Colonic mucosa (tissue), 4 donors: ENCODE results near the gene ASB5. TPM values are rescaled to one million over a fixed set of nuclear protein-coding genes. Genes with fewer than 3 reads are reported as not detected.

Source experiments
- DNase-seq: peaks from one replicate; pipeline ENCODE4 v3.0.0-alpha.2; 2020
- H3K27ac ChIP-seq: fragments of 200-600 bp; one replicate; pipeline ENCODE4 v1.8.0; 2021
- H3K27me3 ChIP-seq: fragments of 200-600 bp; one replicate; pipeline ENCODE4 v1.8.0; 2021
- H3K36me3 ChIP-seq: fragments of 200-600 bp; one replicate; pipeline ENCODE4 v1.8.0; 2021
- H3K4me1 ChIP-seq: fragments of 200-600 bp; one replicate; pipeline ENCODE4 v1.8.0; 2021; ENCODE audit warnings: mild to moderate bottlenecking
- H3K4me3 ChIP-seq: fragments of 200-600 bp; one replicate; pipeline ENCODE4 v1.8.0; 2021
- H3K9ac ChIP-seq, 2 donors: one replicate each; pipeline ENCODE4 v1.7.0; 2013; ENCODE audit warnings: control low read depth in 2 of 2, low read depth in 2 of 2, low read length in 2 of 2
- H3K9me3 ChIP-seq: fragments of 200-600 bp; one replicate; pipeline ENCODE4 v1.8.0; 2021
- intact Hi-C: fragments of 100-400 bp; cut with DNase I; formaldehyde crosslinking; loops from one replicate; pipeline ENCODE4 v1.14.1; 2022
- total RNA-seq, 2 donors: library from RNA; stranded (reverse); fragmentation: NEBNext Ultra II Directional in 1 of 2; extraction: Animal tissue kit (Norgen Biotek cat#: 25700) in 1 of 2; gene quantifications; one replicate each; pipeline ENCODE4 v1.2.1, GENCODE V29; 2021
- TF ChIP-seq, protein P1 (sequence below): fragments of 200-600 bp; IDR thresholded peaks from one replicate; pipeline ENCODE4 v1.8.0; 2022; ENCODE audit warnings: antibody characterized with exemption, mild to moderate bottlenecking
- donor health status: healthy.
- donor health status: DM: no; HTN: no; CAD: no.
- donor health status: DM: no; HTN: no; CAD: no.

The ASB5 gene
- total RNA-seq, 2 donors from 2014 or later = 1.7 TPM; not detected in 1

DNA sequence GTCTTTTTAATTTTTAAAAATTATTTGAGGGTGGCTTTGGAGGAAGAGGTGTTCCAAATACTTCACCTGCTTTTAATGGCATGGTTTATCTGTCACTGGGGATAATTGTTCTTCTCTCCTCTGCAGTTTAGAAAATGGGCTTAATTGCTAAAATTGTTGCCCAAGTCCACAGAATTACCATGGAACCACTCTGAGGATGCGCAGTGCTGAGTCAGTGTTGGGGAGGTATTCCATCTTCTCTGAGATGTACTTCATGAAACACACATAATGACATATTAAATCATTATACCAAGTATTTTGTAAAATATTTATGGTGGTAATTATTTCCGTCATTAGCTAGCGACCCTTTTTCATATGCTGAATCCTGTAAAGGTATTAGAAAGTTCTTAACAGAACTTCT lies 8.0 kb downstream of the ASB5 start:
- Histone ChIP-seq H3K36me3 (no peaks in the 10 kb centered on the region), H3K9me3 (no peaks in the 10 kb centered on the region), H3K27ac (no peak overlapping the region), H3K9ac (no peak overlapping the region), H3K27me3 (no peaks in the 10 kb centered on the region), H3K4me1 (no peaks in the 10 kb centered on the region), H3K4me3 (no peak overlapping the region)
- TF ChIP-seq, protein P1, sequence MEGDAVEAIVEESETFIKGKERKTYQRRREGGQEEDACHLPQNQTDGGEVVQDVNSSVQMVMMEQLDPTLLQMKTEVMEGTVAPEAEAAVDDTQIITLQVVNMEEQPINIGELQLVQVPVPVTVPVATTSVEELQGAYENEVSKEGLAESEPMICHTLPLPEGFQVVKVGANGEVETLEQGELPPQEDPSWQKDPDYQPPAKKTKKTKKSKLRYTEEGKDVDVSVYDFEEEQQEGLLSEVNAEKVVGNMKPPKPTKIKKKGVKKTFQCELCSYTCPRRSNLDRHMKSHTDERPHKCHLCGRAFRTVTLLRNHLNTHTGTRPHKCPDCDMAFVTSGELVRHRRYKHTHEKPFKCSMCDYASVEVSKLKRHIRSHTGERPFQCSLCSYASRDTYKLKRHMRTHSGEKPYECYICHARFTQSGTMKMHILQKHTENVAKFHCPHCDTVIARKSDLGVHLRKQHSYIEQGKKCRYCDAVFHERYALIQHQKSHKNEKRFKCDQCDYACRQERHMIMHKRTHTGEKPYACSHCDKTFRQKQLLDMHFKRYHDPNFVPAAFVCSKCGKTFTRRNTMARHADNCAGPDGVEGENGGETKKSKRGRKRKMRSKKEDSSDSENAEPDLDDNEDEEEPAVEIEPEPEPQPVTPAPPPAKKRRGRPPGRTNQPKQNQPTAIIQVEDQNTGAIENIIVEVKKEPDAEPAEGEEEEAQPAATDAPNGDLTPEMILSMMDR = no peak
- intact Hi-C loops = no loop called here
- DNase-seq = no peak

DNA sequence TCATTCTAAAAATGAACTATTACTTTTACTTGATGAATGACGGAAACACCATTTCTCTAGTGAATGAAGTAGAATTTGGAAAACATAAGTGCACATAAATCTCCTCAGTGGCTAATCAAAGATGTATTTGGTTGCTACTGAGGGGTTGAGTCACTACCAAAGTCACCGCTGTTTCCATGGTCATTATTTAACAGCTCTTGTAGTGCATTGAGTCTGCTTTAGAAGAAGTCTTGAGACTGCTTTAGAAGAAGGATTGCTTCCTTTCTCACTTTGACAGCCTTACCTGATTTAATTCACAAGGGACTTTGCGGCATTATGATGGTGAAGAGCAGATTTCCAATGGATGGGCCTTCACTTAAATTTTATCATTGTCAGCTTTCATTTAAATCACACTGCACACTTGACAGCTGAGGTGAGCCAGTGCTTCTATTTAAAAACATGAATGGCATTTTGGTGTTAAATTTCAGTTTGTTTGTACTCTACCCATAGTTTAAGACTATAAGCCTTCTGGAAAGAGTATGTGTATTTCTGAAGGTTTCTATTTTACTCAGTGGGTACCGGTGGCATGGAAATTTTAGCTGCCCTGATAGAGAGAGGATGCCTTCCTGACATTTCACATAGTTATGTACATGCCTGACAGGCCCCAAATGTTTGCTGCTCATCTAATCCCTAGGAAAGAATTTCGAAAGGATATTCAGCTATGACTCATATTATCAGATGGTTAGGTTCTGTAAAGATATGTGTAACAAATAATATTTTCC lies 9.5 kb downstream of the ASB5 start:
- H3K4me3 ChIP-seq = no peak overlapping the region
- H3K36me3 ChIP-seq = no peaks in the 10 kb centered on the region
- no peak overlapping the region for H3K27ac ChIP-seq
- DNase-seq = no peak
- no peaks in the 10 kb centered on the region for H3K9me3 ChIP-seq
- intact Hi-C loops = no loop called here
- TF ChIP-seq, protein P1 = no peak
- H3K27me3 ChIP-seq = no peaks in the 10 kb centered on the region
- no peak overlapping the region for H3K9ac ChIP-seq
- no peaks in the 10 kb centered on the region for H3K4me1 ChIP-seq

DNA sequence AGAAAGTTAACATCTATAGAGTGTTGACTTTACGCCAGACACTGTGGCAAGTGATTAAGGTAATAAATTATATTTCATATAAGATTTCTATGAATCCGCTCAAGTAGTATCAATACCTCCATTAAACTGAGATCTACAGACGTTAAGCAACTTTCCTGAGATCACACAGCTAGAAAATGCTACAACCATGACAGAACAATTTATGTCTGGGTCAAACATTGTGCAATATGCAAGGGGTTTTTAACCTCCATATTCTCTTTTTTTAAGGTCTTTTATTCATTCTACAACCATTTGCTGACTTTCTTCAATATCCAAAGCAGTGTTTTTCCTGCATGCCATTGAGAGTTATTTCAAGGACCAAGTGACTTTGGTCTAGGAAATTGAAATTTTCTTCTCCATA lies 10.9 kb downstream of the ASB5 start:
- no peak overlapping the region for H3K27ac ChIP-seq
- TF ChIP-seq, protein P1 = no peak
- no peaks in the 10 kb centered on the region for H3K27me3 ChIP-seq
- H3K4me1 ChIP-seq = no peaks in the 10 kb centered on the region
- DNase-seq = no peak
- no peaks in the 10 kb centered on the region for H3K36me3 ChIP-seq
- H3K9me3 ChIP-seq = no peaks in the 10 kb centered on the region
- H3K9ac ChIP-seq = no peak overlapping the region
- no peak overlapping the region for H3K4me3 ChIP-seq
- intact Hi-C loops = no loop called here

DNA sequence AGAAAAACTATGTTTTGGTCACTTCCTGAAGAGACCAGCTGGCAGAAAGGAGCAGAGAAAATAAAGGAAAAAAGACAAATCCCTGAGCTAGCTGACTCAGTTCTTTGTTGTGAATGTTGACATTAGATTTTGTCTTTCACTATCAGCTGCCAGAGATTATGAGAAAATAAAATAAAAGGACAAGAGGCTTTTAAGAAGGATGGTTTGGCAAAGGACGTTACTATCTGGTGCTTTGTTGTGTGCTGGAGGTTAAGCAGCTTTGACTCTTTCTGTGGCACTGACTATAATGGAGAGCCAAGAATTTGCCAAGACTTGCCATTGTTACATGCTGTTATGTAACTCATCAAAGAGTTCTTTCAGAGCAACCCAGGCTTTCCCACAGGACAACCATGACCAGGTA lies 12.1 kb downstream of the ASB5 start:
- Histone ChIP-seq H3K27ac (no peak overlapping the region), H3K4me3 (no peak overlapping the region), H3K27me3 (no peaks in the 10 kb centered on the region), H3K4me1 (no peaks in the 10 kb centered on the region), H3K9ac (no peak overlapping the region), H3K36me3 (no peaks in the 10 kb centered on the region), H3K9me3 (no peaks in the 10 kb centered on the region)
- TF ChIP-seq, protein P1 = no peak
- DNase-seq = no peak
- intact Hi-C loops = no loop called here

DNA sequence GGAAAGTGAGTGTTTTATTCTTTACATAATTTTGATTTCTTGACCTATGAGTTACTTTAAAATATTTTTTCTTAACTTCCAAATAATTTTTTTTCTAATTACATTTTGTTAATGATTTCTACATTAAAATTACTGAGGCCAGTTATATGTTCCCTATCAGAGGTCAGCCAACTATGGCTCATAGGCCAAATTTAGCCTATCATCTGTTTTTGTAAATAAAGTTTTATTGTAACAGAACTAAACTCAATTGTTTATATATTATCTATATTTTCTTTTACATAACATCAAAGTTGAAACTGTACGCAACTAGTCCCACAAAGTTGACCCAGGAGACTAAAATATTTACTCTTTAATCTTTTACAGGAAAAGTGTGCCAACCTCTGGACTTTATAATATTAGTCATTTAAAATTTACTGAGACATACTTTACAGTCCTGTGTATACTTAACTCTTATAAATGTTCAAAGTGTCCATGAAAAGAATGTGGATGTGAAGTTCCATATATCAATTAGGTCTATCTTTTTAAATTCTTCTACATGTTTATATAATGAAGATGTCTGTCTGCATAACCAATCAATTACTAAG lies 26.2 kb downstream of the ASB5 start:
- DNase-seq = no peak
- H3K27ac ChIP-seq = no peak overlapping the region
- no peaks in the 10 kb centered on the region for H3K36me3 ChIP-seq
- H3K4me3 ChIP-seq = no peak overlapping the region
- TF ChIP-seq, protein P1 = no peak
- H3K9ac ChIP-seq = no peak overlapping the region
- no peaks in the 10 kb centered on the region for H3K27me3 ChIP-seq
- H3K4me1 ChIP-seq = no peaks in the 10 kb centered on the region
- intact Hi-C loops = no loop called here
- H3K9me3 ChIP-seq = no peaks in the 10 kb centered on the region
